Hepatocyte (in vitro differentiated cells): ENCODE results near the gene EFHD2.

ENCODE experiments used
- EZH2phosphoT487 ChIP-seq: fragments of 200-600 bp; sonication (generic); IDR thresholded peaks from one replicate; pipeline ENCODE4 v1.6.1; 2018; ENCODE audit warnings: antibody characterized with exemption, mild to moderate bottlenecking, low read depth, moderate library complexity; ENCODE audit not compliant: unreplicated experiment, severe bottlenecking
- TF ChIP-seq, protein P1 (sequence below): fragments of 200-600 bp; sonication (generic); IDR thresholded peaks from 2 replicates; pipeline ENCODE4 v1.5.1; 2016; ENCODE audit warnings: antibody characterized with exemption, mild to moderate bottlenecking; ENCODE audit not compliant: poor library complexity

DNA sequence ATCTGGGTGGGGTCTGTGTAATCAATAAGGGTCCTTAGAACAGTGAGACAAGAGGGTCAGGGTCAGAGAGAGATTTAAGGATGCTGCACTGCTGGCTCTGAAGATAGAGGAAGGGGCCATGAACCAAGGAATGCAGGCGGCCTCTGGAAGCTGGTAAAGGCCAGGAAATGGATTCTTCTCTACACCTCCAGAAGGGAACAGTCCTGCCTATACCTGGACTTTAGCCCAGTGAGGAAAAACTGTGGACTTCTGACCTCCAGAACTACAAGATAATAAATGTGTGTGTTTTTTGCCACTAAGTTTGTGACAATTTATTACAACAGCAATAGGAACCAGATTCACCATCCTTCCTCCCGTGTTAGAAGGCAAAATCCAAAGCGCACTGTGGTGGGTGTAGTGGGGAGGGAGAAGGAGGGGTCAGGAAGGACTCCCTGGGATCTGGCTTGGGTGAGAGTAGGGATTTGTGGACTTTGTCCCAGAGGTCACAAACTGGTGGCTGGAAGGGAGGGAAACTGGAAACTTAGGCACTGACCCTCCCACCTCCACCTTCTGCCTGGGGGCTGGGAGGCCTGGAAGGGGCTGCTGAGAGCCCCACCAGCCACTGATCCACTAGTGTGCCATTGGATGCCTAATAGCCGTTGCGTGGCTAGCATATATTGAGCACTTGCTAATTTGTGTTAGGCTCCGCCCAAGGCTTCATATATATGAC, 41.5 kb downstream of the EFHD2 start:
- TF ChIP-seq, protein P1, sequence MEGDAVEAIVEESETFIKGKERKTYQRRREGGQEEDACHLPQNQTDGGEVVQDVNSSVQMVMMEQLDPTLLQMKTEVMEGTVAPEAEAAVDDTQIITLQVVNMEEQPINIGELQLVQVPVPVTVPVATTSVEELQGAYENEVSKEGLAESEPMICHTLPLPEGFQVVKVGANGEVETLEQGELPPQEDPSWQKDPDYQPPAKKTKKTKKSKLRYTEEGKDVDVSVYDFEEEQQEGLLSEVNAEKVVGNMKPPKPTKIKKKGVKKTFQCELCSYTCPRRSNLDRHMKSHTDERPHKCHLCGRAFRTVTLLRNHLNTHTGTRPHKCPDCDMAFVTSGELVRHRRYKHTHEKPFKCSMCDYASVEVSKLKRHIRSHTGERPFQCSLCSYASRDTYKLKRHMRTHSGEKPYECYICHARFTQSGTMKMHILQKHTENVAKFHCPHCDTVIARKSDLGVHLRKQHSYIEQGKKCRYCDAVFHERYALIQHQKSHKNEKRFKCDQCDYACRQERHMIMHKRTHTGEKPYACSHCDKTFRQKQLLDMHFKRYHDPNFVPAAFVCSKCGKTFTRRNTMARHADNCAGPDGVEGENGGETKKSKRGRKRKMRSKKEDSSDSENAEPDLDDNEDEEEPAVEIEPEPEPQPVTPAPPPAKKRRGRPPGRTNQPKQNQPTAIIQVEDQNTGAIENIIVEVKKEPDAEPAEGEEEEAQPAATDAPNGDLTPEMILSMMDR: no peak
- TF ChIP-seq EZH2phosphoT487: no peak
